ENCODE measurements around the gene PLPP4.

The PLPP4 gene

DNA sequence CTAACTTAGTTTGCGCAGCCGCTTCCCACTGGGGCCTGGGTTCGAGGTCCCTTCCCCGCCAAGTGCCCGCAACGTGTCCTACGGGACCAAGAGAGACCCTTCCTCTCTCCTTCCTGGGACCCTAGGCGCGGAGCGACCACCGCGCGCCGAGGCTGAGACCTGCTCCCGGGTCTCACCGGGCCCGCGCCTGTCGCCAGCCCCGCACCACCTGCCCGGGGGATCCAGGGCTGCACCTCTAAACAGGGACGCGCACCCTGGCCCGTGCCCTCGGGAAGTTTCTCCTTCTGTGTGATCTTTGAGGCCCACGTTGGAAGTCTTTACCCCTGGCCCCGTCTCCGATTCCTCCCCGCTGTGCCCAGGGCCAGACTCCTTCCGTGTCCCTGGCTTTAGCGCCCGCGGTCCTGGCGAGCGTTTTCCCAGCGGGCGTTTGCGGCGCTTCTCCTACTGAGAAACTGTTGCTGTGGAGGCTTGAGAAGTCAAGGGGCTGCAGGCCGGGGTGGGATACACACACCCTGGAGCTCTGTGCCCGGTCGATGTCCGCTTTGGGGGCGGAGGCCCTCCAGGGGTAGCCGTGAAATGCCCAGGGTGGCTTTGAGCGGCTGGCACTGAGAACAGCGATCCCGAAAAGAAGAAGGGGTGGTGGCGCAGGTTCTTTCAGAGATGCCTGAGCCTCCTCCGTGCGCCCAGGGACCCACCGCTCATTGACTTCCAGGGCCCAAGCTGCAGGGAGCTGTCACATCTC lies 575 bp downstream of the PLPP4 start:
- CTCF ChIA-PET = no interaction called here
- TF ChIP-seq ZNF341 (tag by site-specific recombination; IDR thresholded peaks at IDR 0.05; ENCODE audit: low read depth) = no peak
- TF ChIP-seq GFI1B (tag by site-specific recombination; IDR thresholded peaks at IDR 0.05) = no peak
- no peak for TF ChIP-seq ZNF785 (tag by site-specific recombination; IDR thresholded peaks at IDR 0.05)
- TF ChIP-seq ZBTB21 (tag by site-specific recombination; IDR thresholded peaks at IDR 0.05) = no peak
- TF ChIP-seq ZNF292 (tag by site-specific recombination; IDR thresholded peaks at IDR 0.05; ENCODE audit: borderline replicate concordance, low read depth) = no peak
- no peak for TF ChIP-seq SCRT1 (tag by site-specific recombination; IDR thresholded peaks at IDR 0.05; ENCODE audit: borderline replicate concordance)
- TF ChIP-seq, protein P1, sequence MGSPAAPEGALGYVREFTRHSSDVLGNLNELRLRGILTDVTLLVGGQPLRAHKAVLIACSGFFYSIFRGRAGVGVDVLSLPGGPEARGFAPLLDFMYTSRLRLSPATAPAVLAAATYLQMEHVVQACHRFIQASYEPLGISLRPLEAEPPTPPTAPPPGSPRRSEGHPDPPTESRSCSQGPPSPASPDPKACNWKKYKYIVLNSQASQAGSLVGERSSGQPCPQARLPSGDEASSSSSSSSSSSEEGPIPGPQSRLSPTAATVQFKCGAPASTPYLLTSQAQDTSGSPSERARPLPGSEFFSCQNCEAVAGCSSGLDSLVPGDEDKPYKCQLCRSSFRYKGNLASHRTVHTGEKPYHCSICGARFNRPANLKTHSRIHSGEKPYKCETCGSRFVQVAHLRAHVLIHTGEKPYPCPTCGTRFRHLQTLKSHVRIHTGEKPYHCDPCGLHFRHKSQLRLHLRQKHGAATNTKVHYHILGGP (tag by site-specific recombination; IDR thresholded peaks at IDR 0.05) = no peak
- TF ChIP-seq, protein P2, sequence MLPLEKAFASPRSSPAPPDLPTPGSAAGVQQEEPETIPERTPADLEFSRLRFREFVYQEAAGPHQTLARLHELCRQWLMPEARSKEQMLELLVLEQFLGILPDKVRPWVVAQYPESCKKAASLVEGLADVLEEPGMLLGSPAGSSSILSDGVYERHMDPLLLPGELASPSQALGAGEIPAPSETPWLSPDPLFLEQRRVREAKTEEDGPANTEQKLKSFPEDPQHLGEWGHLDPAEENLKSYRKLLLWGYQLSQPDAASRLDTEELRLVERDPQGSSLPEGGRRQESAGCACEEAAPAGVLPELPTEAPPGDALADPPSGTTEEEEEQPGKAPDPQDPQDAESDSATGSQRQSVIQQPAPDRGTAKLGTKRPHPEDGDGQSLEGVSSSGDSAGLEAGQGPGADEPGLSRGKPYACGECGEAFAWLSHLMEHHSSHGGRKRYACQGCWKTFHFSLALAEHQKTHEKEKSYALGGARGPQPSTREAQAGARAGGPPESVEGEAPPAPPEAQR (tag by site-specific recombination; IDR thresholded peaks at IDR 0.05) = no peak
- no peak for TF ChIP-seq ZNF529 (tag by site-specific recombination; IDR thresholded peaks at IDR 0.05; ENCODE audit: insufficient replicate concordance)
- peak overlapping the region; percentile 44 for H3K4me3 ChIP-seq (ENCODE audit: low read depth, low read length)
- no peaks in the 10 kb centered on the region for H3K9me3 ChIP-seq (ENCODE audit: control insufficient read depth, insufficient read depth, low read depth, low read length)
- H3K27ac ChIP-seq (ENCODE audit: extremely low read depth, low read depth, low read length) = no peak overlapping the region
- POLR2A ChIA-PET = no interaction called here
- H3K36me3 ChIP-seq (ENCODE audit: control insufficient read depth in 2 of 2, insufficient read depth in 1 of 2, low read length in 2 of 2) = no peaks in the 10 kb centered on the region
- no peaks in the 10 kb centered on the region; the same call in 1 of the 2 replicates for H3K4me1 ChIP-seq (ENCODE audit: control insufficient read depth, insufficient read depth, low read length)

DNA sequence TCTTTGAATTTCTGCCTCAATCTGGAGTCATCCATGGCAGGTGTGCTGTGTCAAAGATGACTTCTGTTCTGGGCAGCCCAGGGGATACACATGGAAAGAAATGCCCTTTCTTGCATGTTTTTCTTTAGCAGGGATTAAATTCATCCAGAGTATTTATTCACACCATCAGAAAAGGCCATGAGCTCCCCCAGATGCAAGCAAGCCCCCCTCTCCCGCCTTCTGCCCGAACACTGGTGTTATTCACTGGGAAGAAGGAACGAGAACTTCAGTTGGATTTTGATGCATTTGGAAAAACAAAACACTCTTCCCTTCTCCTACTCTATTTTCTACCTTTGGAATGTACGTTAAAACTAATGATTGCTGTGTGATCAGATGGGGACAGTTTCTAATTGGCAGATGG lies 1.4 kb downstream of the PLPP4 start:
- H3K27ac ChIP-seq (ENCODE audit: extremely low read depth, low read depth, low read length) = no peak overlapping the region
- no peaks in the 10 kb centered on the region for H3K36me3 ChIP-seq (ENCODE audit: control insufficient read depth in 2 of 2, insufficient read depth in 1 of 2, low read length in 2 of 2)
- H3K9me3 ChIP-seq (ENCODE audit: control insufficient read depth, insufficient read depth, low read depth, low read length) = no peaks in the 10 kb centered on the region
- TF ChIP-seq ZNF521 (tag by site-specific recombination; IDR thresholded peaks at IDR 0.05) (no peak), ZNF311 (tag by site-specific recombination; IDR thresholded peaks at IDR 0.05; ENCODE audit: borderline replicate concordance) (no peak), ZNF843 (tag by site-specific recombination; IDR thresholded peaks at IDR 0.05) (no peak), ZNF555 (tag by site-specific recombination; conservative IDR thresholded peaks at IDR 0.05) (no peak), ZNF596 (tag by site-specific recombination; IDR thresholded peaks at IDR 0.05) (no peak), ZNF202 (tag by site-specific recombination; IDR thresholded peaks at IDR 0.05; ENCODE audit: borderline replicate concordance) (no peak), ZNF664 (tag by site-specific recombination; IDR thresholded peaks at IDR 0.05) (no peak), ZNF23 (tag by site-specific recombination; IDR thresholded peaks at IDR 0.05; ENCODE audit: borderline replicate concordance) (no peak)
- ChIA-PET POLR2A (no interaction called here), CTCF (no interaction called here)
- H3K4me3 ChIP-seq (ENCODE audit: low read depth, low read length) = no peak overlapping the region
- no peaks in the 10 kb centered on the region; the same call in 1 of the 2 replicates for H3K4me1 ChIP-seq (ENCODE audit: control insufficient read depth, insufficient read depth, low read length)

DNA sequence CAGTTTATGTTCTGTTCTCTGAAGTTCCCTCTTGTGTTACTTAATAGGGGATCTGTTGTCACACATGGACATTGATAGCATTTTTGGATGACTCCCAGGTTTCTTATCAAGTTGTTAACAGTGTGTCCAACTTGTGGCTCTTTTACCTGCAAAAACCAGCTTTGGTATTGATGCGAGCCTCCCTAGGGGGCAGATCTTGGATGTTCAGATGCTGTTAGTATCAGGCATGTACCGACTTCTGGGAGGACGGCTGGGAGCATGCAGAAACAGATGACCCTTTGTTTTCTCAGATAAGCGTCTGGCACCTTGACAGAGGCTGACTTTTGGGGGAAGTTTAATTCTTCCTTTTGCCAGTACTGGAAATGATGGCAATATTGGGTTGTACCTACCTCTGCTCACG lies 2.2 kb downstream of the PLPP4 start:
- ChIA-PET POLR2A (no interaction called here), CTCF (interaction anchor here (1.0 kb wide), 1 partner anchor 36 kb away, joined by 3 read pairs; no protein-coding TSS in a partner anchor)
- no peak overlapping the region for H3K4me3 ChIP-seq (ENCODE audit: low read depth, low read length)
- no peaks in the 10 kb centered on the region; the same call in 1 of the 2 replicates for H3K4me1 ChIP-seq (ENCODE audit: control insufficient read depth, insufficient read depth, low read length)
- no peaks in the 10 kb centered on the region for H3K36me3 ChIP-seq (ENCODE audit: control insufficient read depth in 2 of 2, insufficient read depth in 1 of 2, low read length in 2 of 2)
- TF ChIP-seq, protein P3, sequence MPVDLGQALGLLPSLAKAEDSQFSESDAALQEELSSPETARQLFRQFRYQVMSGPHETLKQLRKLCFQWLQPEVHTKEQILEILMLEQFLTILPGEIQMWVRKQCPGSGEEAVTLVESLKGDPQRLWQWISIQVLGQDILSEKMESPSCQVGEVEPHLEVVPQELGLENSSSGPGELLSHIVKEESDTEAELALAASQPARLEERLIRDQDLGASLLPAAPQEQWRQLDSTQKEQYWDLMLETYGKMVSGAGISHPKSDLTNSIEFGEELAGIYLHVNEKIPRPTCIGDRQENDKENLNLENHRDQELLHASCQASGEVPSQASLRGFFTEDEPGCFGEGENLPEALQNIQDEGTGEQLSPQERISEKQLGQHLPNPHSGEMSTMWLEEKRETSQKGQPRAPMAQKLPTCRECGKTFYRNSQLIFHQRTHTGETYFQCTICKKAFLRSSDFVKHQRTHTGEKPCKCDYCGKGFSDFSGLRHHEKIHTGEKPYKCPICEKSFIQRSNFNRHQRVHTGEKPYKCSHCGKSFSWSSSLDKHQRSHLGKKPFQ (tag by site-specific recombination; IDR thresholded peaks at IDR 0.05) = no peak
- no peak for TF ChIP-seq HOXD13 (CRISPR knock-in tag; IDR thresholded peaks at IDR 0.05; ENCODE audit: borderline replicate concordance)
- TF ChIP-seq MEIS1 (CRISPR knock-in tag; IDR thresholded peaks at IDR 0.05; ENCODE audit: borderline replicate concordance) = no peak
- TF ChIP-seq ZNF416 (tag by site-specific recombination; IDR thresholded peaks at IDR 0.05) = no peak
- no peak for TF ChIP-seq ZNF785 (tag by site-specific recombination; IDR thresholded peaks at IDR 0.05)
- TF ChIP-seq OSR2 (tag by site-specific recombination; IDR thresholded peaks at IDR 0.05) = no peak
- TF ChIP-seq ZNF16 (tag by site-specific recombination; IDR thresholded peaks at IDR 0.05; ENCODE audit: low read depth) = no peak
- TF ChIP-seq ZNF548 (tag by site-specific recombination; IDR thresholded peaks at IDR 0.05) = no peak
- TF ChIP-seq ZNF521 (tag by site-specific recombination; IDR thresholded peaks at IDR 0.05) = no peak
- TF ChIP-seq ZNF658 (tag by site-specific recombination; IDR thresholded peaks at IDR 0.05) = no peak
- TF ChIP-seq ZNF211 (tag by site-specific recombination; IDR thresholded peaks at IDR 0.05; ENCODE audit: low read depth) = no peak
- TF ChIP-seq GLIS1 (tag by site-specific recombination; IDR thresholded peaks at IDR 0.05) = no peak
- TF ChIP-seq ZNF664 (tag by site-specific recombination; IDR thresholded peaks at IDR 0.05) = no peak
- H3K27ac ChIP-seq (ENCODE audit: extremely low read depth, low read depth, low read length) = no peak overlapping the region
- H3K9me3 ChIP-seq (ENCODE audit: control insufficient read depth, insufficient read depth, low read depth, low read length) = no peaks in the 10 kb centered on the region

Data from HEK293 (cell line).